HTR-8/SVneo (cell line): ENCODE data around the gene SH3TC2.
A peak's percentile ranks its signal among the peaks of the same experiment; 100 is the strongest.

Experiments
- DNase-seq: peaks from one replicate; pipeline ENCODE4 v3.0.0; 2011; ENCODE audit warnings: low spot score, mixed read lengths; ENCODE audit not compliant: insufficient read length
- FAIRE-seq: peaks from 2 replicates; lab custom pipeline; 2011; peaks lifted over from hg19 to GRCh38; lab: Jason Lieb, UNC

SH3TC2 gene

GRCh38 chr5:148961261-148962199, 101.3 kb downstream of the SH3TC2 start:
- DNase-seq (no peak), FAIRE-seq (no peak)

- DNase-seq, result no peak
- peak; percentile 80 for FAIRE-seq
These were observed 102.6 kb downstream of the SH3TC2 start for GRCh38 chr5:148960070-148960769.

GRCh38 chr5:148957591-148958202, 105.2 kb downstream of the SH3TC2 start:
- FAIRE-seq (no peak), DNase-seq (peak; percentile 49)

GRCh38 chr5:148956477-148957385, 106.1 kb downstream of the SH3TC2 start:
- no peak for DNase-seq
- FAIRE-seq, result no peak
